Stimulated activated naive CD8-positive, alpha-beta T cell treated with anti-CD3 and anti-CD28 coated beads, Interleukin-15, amount 100 ng/mL, for 72 hours (primary cell): ENCODE data around the gene SLC38A3.
A peak's percentile ranks its signal among the peaks of the same experiment; 100 is the strongest.
"Not testable (repeated sequence)": the region's sequence is repeated elsewhere in the genome, so short reads cannot be mapped to it uniquely, and the experiment has no call there.

Experiments
- ATAC-seq: fragments of 150-1000 bp; cut with Tn5 transposase; 2 replicates; pipeline ENCODE4 v1.10.0; 2021; ENCODE audit warnings: mild to moderate bottlenecking, moderate library complexity
- DNase-seq, 2 donors: peaks; one replicate each; pipeline ENCODE4 v3.0.0; 2021 to 2022
- H3K27ac Mint-ChIP-seq, 2 donors: one replicate each; pipeline ENCODE4 v1.8.0; 2022; ENCODE audit warnings: mild to moderate bottlenecking in 2 of 2, mixed read lengths in 2 of 2, moderate library complexity in 2 of 2
- H3K27me3 Mint-ChIP-seq: one replicate; pipeline ENCODE4 v1.8.0; 2022; ENCODE audit warnings: mixed read lengths
- H3K4me1 Mint-ChIP-seq: one replicate; pipeline ENCODE4 v1.8.0; 2022; ENCODE audit warnings: mild to moderate bottlenecking, mixed read lengths
- H3K4me3 Mint-ChIP-seq, 2 donors: one replicate each; pipeline ENCODE4 v1.8.0; 2022; ENCODE audit warnings: mild to moderate bottlenecking in 2 of 2, mixed read lengths in 2 of 2, moderate library complexity in 1 of 2
- H3K9me3 Mint-ChIP-seq, 2 donors: one replicate each; pipeline ENCODE4 v1.8.0; 2022; ENCODE audit warnings: mixed read lengths in 2 of 2

Gene SLC38A3

DNA sequence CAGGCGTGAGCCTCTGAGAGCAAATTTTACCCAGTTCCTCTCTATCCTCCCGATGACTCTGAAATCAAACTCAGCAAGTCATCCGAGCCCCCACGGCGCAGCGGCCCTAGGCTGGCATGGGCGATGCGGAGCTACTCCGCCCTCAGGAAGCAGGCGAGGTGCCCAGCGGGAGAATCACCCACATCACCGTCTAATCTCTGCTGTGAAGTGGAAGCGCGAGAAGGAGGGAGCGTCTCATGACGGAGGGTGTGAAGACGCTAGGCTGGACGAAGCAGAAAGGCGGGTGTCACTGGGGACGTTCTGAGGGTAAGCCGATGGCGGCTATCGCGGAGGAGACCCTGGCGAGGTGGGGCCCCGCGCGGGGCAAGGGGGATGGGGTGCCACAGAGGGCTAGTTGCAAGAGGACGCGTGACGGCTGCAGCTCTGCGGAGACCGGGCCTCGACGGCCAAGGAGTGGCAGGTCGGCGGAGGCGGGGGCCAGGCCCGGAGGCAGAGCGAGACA is 21.9 kb downstream of the SLC38A3 start:
- Mint-ChIP-seq H3K27me3 (peaks cover 20% of the 10 kb centered on the region), H3K4me3 (peak overlapping the region; percentile 92 to 95), H3K9me3 (no peaks in the 10 kb centered on the region), H3K27ac (peak overlapping the region; percentile 69 to 91), H3K4me1 (peaks cover 33% of the 10 kb centered on the region)
- no peak for DNase-seq
- ATAC-seq, result peak; percentile 47

DNA sequence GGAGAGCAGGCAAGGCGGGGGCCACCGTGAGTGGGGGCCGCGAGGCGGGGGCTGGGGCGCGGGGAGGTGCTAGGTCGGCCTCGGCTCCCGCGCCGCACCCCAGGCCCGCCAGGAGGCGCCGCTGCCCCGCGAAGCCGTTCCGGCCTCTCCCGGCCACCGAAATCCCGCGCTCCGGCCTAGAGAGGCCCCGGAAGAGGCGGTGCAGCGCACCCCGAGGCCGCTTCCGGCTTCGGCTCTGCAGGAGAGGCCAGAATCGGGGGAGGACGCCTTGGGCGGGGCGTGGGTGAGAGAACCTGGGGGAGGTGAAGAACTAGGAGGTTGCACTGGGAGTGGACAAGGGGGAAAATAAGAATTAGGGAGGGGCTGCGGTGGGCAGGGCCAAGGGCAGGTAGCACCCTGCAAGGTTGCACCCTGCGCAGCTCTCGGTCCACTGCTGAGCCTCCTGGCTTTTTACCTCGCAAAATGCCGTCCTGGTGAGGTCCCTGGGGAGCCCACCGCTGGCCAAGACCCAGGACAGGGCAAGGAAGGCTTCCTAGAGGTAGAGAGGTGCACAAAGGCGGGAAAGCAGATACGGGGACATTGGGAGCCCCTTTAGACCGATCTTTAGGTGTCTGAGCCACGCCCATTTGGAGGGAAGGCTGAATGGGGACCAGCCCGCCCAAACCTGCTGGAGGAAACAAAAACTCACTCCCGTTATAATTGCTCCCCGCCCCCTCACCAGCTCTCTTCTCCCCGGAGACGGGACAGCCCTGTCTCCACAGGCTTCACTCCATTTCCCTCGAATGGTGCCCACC is 22.5 kb downstream of the SLC38A3 start:
- peak overlapping the region; percentile 92 to 95 for H3K4me3 Mint-ChIP-seq
- H3K4me1 Mint-ChIP-seq, result peaks cover 36% of the 10 kb centered on the region
- DNase-seq, result peak; percentile 93 to 94
- peaks cover 20% of the 10 kb centered on the region for H3K27me3 Mint-ChIP-seq
- no peaks in the 10 kb centered on the region for H3K9me3 Mint-ChIP-seq
- peak overlapping the region; percentile 91 to 94 for H3K27ac Mint-ChIP-seq
- ATAC-seq, result peak; percentile 90

DNA sequence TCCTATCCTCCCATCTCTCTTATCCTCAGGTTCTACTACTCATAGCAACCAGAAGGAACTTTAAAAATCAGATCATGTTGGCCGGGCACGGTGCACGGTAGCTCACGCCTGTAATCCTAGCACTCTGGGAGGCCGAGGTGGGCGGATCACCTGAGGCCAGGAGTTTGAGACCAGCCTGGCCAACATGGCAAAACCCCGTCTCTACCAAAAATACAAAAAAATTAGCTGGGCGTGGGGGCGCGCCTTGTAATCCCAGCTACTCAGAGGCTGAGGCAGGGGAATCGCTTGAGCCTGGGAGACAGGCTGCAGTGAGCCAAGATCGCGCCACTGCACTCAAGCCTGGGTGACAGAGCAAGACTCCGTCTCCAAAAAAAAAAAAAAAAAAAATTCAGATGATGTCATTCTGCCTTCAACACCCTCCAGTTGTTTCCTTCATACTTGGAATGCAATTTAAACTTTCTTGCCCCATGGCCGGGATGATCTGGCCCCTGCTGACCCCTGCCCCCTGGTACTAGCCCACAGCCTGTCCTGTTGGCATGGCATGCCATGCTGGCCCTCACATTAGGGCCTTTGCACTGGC is 23.2 kb downstream of the SLC38A3 start:
- ATAC-seq, DNase-seq, H3K9me3 Mint-ChIP-seq: not testable (repeated sequence)
- H3K4me3 Mint-ChIP-seq, result peak overlapping the region; percentile 92 to 95
- H3K27ac Mint-ChIP-seq, result peak overlapping the region; percentile 41 to 81
- H3K27me3 Mint-ChIP-seq, result peaks cover 20% of the 10 kb centered on the region
- H3K4me1 Mint-ChIP-seq, result peaks cover 42% of the 10 kb centered on the region

DNA sequence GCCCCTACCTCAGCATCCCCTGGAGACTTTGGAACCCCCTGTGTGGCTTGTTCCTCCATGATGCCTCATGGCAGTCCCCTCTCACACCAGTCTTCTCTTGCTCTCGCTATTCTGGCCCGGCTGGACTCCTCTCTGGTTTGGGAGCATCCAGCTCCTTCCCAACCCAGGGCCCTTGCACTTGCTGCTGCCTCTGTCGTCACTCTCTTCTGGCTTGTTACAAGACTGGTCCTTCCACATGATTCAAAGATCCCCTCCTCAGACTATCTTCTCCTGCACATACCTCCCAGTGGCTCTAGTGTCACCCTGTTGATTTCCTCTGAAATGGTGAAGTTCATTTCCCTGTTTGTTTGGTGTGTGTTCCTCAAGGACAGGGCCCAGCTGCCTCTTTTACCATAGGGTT is 24.4 kb downstream of the SLC38A3 start:
- DNase-seq (no peak), ATAC-seq (no peak)
- no peaks in the 10 kb centered on the region for H3K9me3 Mint-ChIP-seq
- H3K4me1 Mint-ChIP-seq, result peaks cover 47% of the 10 kb centered on the region
- H3K4me3 Mint-ChIP-seq, result no peak overlapping the region
- peaks cover 11% of the 10 kb centered on the region for H3K27me3 Mint-ChIP-seq
- H3K27ac Mint-ChIP-seq, result no peak overlapping the region

DNA sequence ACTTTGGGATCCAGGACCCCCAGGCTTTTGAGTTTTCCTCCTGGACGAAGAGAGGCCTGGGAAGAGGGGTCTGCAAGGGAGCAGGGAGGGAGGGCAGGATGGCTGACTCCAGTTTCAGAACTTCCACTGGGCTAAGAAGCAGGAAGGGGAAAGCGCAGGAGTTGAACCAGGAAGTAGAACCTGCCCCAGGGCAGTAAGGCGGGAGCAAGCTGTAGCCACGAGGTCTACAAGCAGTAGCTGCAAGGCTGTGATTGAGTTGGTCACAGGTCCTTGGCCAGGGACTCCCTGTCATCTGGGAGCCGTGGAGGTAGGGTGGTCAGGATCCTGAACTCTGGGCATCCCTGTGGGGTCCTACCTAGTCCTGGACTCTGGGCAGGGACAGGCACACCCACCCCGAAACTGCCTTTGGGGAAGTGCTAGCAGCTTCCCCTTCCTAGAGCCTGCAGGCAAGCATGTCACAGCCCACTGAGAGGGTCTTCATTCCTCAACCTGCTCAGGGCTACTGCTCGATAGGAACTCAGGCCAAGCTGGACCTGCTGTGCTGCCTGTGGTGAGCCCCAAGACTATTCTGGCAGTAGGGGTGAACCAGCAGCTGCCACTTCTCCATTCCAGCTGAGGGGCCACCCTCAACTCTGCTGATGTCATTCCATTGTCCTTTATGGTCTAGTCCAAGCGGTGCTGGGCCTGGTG is 25.2 kb downstream of the SLC38A3 start:
- Mint-ChIP-seq H3K4me1 (peaks cover 49% of the 10 kb centered on the region), H3K27ac (peak overlapping the region in 1 of 2 donors; percentile 23), H3K27me3 (peaks cover 4% of the 10 kb centered on the region), H3K9me3 (no peaks in the 10 kb centered on the region), H3K4me3 (no peak overlapping the region)
- ATAC-seq, result no peak
- no peak for DNase-seq

DNA sequence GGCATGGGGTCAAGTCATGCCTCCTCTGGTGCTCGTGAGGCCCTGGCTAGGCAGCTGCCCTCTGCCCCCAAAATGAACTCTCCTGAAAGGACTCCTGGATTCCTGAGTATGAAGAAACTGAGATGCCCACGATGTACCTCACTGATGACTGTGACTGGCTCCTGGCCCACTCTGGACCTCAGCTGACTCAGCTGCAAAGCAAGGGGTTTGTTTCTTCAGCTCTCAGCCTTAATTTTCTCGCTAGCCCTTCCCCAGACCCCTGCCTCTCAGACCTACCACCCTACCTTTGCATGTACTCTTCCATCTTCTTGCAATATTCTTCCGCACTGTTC is 25.7 kb downstream of the SLC38A3 start:
- no peaks in the 10 kb centered on the region for H3K9me3 Mint-ChIP-seq
- ATAC-seq (no peak), DNase-seq (no peak)
- H3K27me3 Mint-ChIP-seq, result no peaks in the 10 kb centered on the region
- no peak overlapping the region for H3K4me3 Mint-ChIP-seq
- H3K27ac Mint-ChIP-seq, result peak overlapping the region in 1 of 2 donors; percentile 23
- H3K4me1 Mint-ChIP-seq, result peaks cover 50% of the 10 kb centered on the region

DNA sequence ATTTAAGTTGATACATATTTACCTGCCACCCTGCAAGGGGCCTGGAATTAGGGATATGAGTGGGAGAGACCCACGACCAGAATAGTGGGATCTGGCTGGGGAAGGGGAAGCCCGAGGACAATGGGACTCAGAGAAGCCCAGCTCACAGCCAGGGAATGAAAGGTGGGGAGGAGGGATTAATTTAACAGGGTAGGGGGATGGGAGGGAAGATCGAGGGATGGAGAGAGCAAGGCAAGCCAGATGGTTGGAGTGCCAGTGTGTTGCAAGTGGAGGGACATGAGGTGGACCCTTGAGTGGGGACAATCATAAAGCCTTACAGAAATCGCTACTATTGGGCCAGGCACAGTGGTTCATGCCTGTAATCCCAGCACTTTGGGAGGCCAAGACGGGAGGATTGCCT is 26.5 kb downstream of the SLC38A3 start:
- no peak for ATAC-seq
- Mint-ChIP-seq H3K27ac (no peak overlapping the region), H3K9me3 (no peaks in the 10 kb centered on the region), H3K27me3 (no peaks in the 10 kb centered on the region), H3K4me1 (peaks cover 44% of the 10 kb centered on the region), H3K4me3 (no peak overlapping the region)
- no peak for DNase-seq

DNA sequence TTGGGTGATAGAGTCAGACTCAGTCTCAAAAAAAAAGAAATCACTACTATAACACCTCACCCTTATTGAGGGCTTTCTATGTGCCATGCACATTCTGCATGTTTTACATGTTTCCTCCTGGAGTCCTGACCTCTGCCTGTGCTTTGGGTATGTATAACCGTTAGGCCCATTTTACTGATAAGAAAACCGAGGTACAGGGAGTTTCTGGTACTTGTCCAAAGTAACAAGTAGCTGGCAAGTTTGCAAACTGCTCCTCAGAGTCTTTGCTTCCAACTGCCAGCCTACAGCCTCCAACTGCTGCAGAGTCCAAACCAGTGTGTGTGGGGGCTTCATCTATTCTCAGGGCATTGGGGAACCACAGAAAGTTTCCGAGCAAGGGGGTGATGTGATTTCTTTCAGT is 27.2 kb downstream of the SLC38A3 start:
- no peak for DNase-seq
- Mint-ChIP-seq H3K27ac (no peak overlapping the region), H3K27me3 (no peaks in the 10 kb centered on the region), H3K4me1 (peaks cover 40% of the 10 kb centered on the region), H3K4me3 (no peak overlapping the region), H3K9me3 (no peaks in the 10 kb centered on the region)
- no peak for ATAC-seq

DNA sequence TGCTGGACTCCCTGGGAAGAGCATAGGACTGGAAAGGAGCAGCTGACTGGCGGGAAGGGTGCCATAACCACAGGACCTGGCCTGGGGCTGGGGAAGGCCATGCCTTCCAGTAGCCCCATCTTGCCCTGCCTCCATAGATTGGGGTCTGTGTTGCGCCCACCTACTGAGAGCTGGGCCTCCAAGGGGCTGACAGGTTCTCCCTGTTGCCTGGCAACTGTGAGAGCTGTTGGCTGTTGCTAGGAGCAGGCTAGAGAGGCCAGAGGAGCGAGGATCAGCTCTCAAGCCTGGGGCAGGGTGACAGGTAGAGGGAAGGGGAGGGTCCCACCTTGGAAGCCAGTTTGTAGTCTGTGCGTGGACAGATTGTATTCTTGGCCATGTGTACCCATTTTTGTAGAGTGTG is 28.1 kb downstream of the SLC38A3 start:
- Mint-ChIP-seq H3K4me3 (no peak overlapping the region), H3K27me3 (no peaks in the 10 kb centered on the region), H3K9me3 (no peaks in the 10 kb centered on the region), H3K27ac (no peak overlapping the region), H3K4me1 (peaks cover 38% of the 10 kb centered on the region)
- no peak for ATAC-seq
- DNase-seq, result no peak

DNA sequence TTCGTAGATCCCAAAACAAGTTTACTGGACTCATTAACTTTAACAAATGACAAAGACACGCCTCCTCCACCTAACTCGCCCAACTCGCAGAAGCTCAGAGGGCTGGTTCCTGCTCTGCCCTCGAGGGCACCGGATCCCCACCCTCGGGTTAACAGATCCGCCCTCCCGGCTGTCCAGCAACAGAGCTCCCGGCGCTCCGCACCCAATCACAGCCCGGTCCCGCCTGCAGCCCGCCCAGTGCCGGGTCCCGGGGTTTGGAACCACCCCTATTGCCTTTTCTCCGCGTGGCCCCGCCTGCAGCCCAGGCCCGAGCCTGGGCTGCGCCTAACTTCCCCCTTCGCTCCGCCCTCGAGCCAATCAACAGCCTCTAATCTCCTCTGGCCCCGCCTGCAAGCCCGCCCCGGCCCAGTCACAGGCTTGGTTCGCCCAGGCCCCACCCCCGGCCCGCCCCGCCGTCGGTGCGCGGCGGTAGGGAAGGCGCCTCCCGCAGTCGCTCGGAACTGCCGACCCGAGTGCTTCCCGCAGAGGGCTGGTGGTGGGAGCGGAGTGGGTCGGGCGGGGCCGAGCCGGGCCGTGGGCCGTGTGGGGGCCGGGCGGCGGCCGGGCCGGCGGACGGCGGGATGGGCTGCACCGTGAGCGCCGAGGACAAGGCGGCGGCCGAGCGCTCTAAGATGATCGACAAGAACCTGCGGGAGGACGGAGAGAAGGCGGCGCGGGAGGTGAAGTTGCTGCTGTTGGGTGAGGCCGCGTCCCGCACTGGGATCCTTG is 30.8 kb downstream of the SLC38A3 start, which contains the start of gene GNAI2:
TSS of gene GNAI2 (plus strand) at position 489 of the 768 bp plus-strand sequence. CDS start at position 621, 132 bp downstream.
- peaks cover 57% of the 10 kb centered on the region for H3K4me1 Mint-ChIP-seq
- peak within 1 kb of the TSS; percentile 96 to 97 for H3K27ac Mint-ChIP-seq
- peak within 1 kb of the TSS; percentile 88 to 97 for H3K4me3 Mint-ChIP-seq
- ATAC-seq (peak; percentile 94), DNase-seq (peak; percentile 99)
- no peaks in the 10 kb centered on the region for H3K27me3 Mint-ChIP-seq
- no peaks in the 10 kb centered on the region for H3K9me3 Mint-ChIP-seq

DNA sequence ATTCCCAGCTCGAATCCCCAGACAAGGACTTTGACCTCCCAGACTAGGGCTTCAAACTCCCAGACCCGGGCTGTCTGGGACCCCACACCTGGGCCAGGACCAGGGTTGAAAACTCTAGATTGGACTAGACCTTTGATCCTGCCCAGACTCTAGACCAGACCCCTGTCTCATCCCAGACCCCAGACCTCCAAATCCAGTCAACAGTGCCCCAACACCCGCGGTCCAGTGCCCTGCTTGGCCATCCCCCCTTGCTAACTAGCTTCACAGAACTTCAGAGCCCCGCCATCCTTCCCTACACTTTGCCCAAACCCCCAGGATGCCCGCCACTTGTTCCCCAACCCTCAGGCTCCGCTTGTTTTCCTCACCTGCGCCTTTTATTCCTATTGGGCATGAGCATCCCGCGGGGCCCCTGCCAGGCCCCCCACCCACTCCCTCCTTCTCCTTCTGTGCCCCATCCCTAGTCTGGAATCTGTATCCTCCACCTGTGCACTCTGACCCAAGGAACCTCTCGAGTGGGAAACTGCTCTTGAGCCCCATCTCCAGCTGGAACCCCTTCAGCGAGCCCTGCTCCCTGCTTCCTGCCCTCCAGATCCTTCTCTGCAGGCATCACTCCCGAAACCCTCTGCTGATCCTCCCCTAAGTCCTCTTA is 31.5 kb downstream of the SLC38A3 start:
- H3K27ac Mint-ChIP-seq, result peak overlapping the region; percentile 96 to 97
- no peaks in the 10 kb centered on the region for H3K9me3 Mint-ChIP-seq
- peaks cover 64% of the 10 kb centered on the region for H3K4me1 Mint-ChIP-seq
- no peak for DNase-seq
- H3K4me3 Mint-ChIP-seq, result peak overlapping the region; percentile 88 to 97
- no peak for ATAC-seq
- no peaks in the 10 kb centered on the region for H3K27me3 Mint-ChIP-seq

DNA sequence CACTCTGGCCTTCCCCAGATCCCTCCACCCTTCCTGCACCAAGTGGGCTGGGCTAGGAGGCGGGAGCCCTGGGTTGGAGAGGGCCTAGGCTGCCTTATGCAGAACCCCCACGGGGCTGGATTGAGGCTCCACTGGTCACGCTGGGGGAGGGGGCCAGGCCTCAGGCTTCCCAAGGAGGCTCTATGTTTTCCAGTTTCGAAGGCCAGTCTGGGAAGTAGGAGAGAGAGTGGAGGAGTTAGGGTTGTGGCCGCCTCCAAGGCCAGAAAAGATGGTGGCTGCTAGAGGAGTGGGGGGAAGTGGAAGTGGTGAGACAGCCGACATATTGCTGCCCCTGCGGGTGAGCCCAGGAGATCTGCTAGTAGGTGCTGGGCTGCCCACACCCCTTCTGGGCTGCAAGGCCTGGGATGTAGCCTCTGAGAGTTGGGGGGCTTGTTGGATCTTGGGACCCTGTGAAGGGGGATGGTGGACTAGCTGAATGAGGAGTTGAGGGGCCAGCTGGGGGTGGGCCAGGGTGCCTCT is 32.1 kb downstream of the SLC38A3 start:
- DNase-seq (peak; percentile 39 to 45), ATAC-seq (no peak)
- H3K9me3 Mint-ChIP-seq, result no peaks in the 10 kb centered on the region
- no peaks in the 10 kb centered on the region for H3K27me3 Mint-ChIP-seq
- peak overlapping the region; percentile 88 to 97 for H3K4me3 Mint-ChIP-seq
- peaks cover 70% of the 10 kb centered on the region for H3K4me1 Mint-ChIP-seq
- H3K27ac Mint-ChIP-seq, result peak overlapping the region; percentile 96 to 97

DNA sequence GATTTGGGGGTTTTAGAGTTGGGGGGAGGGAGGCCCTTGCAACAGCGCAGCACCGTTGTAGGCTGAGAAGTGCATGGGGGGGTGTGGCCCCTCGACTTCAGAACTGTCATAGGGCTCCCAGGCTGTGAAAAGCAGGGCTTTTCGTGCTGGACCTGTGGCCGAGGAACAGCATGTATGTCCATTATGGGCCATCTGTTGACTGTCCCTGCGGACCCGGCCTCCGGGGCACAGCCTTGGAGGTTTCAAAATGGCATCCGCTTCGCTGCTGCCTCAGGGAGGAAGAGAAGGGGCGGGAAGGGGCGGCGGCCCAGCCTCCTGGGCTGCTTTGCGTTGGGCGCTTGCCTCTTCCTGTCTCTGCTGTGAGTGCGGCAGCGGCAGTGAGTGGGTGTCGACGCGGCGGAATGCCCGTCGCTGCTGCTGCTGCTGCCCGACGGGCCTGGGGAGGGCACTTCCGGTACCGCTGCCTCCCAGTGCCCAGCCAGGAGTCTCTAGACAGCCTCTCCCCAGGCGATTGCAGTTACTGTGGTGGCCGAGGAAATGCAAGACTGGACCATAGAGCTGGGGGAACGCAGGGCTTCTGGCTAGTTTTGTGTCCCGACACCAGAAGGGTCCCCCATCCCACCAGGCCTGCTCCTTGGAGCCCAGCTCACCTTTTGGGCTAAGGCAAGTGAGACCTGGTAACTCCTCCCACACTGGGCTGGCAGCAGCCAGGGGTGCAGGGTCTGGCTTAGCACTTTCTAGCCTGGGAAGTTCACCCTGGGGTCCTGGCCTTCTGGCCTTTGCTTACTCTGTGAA is 32.9 kb downstream of the SLC38A3 start:
- peak; percentile 65 for ATAC-seq
- Mint-ChIP-seq H3K4me1 (peaks cover 71% of the 10 kb centered on the region), H3K27ac (peak overlapping the region; percentile 96 to 97), H3K4me3 (peak overlapping the region; percentile 88 to 97), H3K27me3 (no peaks in the 10 kb centered on the region), H3K9me3 (no peaks in the 10 kb centered on the region)
- peak; percentile 85 to 89 for DNase-seq

DNA sequence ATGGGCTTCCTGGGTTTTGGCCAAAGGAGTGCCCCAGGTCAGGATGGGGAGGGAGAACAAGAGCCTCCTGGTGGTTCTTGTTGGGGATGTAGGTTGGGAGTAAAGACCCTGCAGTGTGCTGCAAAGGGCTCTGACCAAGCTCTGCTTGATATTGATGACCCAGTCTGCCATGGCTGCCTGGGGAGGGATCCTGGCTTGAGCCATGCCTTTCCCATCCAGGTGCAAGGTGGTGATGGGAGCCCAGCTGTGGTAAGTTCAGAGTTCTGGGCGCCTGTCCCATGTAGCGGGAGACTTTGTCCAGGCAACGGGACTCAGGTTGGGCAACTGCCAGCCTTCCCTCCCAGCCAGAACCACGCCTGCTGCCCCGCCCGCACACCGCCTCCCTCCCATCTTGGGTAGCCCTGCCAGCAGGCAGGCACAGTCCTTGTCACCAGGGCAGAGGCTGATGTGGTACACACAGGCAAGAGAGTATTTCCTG is 33.5 kb downstream of the SLC38A3 start:
- DNase-seq (no peak), ATAC-seq (no peak)
- Mint-ChIP-seq H3K4me3 (peak overlapping the region; percentile 88 to 97), H3K4me1 (peaks cover 71% of the 10 kb centered on the region), H3K9me3 (no peaks in the 10 kb centered on the region), H3K27me3 (no peaks in the 10 kb centered on the region), H3K27ac (peak overlapping the region in 1 of 2 donors; percentile 96)
